H4 (cell line): ENCODE data around the gene CSTF1. TPM values are rescaled to one million over a fixed set of nuclear protein-coding genes. Genes with fewer than 3 reads are reported as not detected.

Source experiments
- DNase-seq: peaks from one replicate; pipeline ENCODE4 v3.0.0-alpha.2; 2015; ENCODE audit warnings: low spot score
- total RNA-seq: library from RNA; depleted of rRNA; stranded (reverse); fragments of >200 nt; shearing (Covaris generic); gene quantifications from 2 replicates; pipeline ENCODE4 v1.2.3, GENCODE V29; 2014

The CSTF1 gene
- total RNA-seq, 1 experiment from 2014 or later: 60.8 TPM

DNA sequence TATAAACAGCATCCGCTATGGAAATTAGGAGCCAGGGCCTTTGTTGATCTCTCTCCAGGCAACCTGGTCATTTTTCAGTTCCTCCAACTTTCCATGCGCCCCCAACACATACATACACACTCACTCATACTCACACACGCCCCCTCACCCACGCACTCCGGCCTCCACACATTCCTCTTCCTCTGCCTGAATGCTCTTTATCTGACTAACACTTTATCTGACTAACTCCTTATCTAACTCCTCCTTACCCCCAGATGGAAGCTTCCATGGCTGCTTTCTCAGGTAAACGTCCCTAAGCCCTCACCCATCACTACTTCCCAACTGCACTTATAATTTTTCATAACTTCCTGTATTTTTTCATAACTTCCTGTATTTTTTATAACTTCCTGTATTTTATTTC is 37.1 kb downstream of the CSTF1 start:
- no peak for DNase-seq

DNA sequence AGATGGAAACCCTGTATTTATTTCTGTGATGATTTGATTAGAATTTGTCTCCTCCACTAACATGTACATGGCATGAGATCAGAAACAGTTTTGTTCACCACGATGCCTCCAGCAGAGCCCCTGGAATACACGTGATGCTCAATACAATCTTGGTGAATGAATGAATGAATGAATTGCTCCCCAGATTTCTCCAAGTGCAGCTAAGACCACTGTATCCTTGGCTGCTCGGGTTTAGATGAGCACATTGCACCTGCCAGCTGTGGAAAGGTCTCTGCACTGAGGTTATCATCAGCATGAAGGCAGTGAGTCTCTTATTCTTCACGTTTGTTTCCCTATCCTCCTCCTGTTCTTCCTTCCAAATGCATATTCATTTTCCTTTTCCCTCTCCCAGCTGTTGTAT is 37.5 kb downstream of the CSTF1 start:
- DNase-seq: no peak

DNA sequence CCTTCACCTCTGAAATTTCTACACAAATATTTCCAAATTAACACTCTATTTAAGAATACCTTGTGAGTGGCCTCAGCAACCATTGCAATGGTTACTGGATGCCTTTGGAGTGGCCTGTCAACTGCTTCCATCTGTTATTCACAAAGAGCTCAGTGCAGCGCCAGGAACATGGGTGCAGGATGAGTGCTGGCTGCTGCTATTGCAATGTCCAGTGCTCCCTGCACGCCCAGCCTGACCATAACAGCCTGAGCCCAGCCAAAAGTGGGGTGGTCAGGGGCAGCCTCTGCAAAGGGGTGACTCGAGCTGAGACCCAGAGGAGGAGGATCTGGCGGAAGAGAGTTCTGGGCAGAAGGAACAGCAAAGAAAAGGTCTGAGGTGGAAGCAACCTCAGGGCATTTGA is 38.0 kb downstream of the CSTF1 start:
- no peak for DNase-seq

DNA sequence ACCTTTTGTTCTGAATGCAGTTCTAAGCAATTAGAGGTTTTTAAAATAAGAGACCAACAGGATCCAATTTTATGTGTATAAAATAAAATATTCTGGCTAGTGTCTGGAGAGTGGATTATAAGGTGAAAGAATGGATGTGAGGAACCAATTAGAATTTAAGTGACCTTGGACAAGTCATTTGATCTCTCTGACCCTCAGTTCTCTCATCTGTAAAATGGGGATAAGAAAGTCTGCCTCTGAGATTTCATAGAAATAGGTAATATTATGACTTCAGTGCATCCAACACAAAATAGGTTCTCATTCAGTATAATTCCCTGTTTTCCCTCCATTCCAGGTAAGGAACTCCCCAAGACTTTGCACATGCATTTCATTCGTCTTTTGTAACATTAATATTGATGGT is 38.5 kb downstream of the CSTF1 start:
- no peak for DNase-seq

DNA sequence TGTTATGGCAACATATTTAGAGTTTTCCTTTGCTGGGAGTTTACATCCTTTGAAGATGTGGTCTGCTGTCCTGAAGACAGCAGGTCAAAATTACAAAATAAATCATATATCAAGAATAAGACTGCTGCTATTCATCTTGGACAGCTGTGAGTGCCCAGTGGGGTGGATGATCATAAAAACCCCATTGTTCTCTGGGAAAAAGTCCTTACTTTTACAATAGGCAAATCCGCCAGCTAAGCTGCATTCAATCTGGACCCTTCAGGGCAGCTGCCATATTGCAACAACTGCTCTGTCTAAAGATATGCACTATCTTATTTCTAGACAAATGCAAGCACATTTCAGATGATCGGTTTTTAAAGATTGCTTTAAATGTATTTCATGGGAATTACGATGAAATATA is 39.0 kb downstream of the CSTF1 start:
- DNase-seq: no peak

DNA sequence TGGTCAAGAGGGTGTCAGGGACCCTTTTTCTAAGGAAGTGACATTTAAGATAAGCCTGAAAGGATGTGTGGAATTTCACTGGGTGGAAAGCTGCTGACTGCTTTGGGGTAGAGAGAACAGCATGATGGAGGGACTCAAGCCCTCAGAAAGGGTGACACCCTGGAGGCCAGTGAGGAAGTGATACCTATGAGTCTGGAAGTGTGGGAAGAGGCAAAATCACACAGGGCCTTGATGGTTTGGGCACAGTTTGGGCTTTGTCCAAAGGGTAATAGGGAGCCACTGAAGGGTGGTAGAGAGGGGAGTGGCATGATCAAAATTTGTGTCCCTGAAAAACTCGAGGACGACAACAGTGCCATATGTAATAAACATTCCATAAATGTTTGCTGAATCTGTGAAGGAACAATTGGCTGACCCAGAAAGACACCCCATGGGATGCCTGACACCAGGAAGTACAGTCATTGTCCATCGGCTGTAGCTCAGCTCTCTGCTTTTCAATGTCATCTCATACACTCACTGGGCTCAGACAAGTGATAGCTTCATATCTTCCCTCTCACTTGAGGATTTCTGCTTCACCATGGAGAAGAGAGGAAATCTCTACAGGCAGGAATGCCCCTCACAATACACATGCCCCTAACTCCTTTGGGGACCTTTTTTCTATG is 40.9 kb downstream of the CSTF1 start:
- no peak for DNase-seq

DNA sequence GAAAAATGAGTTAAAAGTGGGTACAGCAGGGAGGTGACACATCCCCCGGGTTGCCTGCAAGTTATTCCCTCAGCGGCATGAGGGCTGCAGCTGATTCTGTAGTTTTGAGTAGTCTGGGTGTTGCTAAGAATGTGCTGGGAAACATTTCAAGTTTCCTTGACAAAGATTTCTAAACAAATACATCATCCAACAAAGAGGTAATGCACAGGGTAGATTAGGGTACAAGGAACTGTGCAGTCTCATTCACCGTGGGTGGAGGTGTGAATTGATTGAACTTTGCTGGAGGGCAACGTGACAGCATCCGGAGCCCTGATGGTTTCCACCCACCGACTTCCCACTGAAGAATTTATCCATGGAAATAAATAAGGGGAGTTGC is 41.4 kb downstream of the CSTF1 start:
- no peak for DNase-seq

DNA sequence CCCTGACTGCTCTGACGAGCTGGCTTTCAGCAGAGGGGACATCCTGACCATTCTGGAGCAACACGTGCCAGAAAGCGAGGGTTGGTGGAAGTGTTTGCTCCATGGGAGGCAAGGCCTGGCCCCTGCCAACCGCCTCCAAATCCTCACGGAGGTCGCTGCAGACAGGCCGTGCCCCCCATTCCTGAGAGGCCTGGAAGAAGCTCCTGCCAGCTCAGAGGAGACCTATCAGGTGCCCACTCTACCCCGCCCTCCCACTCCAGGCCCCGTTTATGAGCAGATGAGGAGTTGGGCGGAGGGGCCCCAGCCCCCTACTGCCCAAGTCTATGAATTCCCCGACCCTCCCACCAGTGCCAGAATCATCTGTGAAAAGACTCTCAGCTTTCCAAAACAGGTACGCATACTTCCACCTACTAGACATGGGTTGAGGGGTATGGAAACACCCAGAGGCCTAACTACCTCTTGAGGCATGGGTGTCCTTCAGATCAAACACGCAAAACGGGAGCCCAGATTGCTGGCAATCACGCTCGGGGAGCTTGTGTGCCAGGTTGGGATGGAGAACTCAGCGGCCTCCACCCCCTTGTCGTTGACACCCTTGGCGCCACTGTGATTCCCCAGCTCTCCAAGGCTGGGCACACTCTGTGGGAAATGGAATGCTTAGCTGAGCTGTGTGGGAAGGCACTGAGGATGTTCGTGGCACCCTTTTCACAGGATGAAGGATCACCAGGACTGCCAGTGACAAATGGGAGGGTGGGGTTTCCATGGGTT is 44.9 kb downstream of the CSTF1 start:
- DNase-seq: no peak

DNA sequence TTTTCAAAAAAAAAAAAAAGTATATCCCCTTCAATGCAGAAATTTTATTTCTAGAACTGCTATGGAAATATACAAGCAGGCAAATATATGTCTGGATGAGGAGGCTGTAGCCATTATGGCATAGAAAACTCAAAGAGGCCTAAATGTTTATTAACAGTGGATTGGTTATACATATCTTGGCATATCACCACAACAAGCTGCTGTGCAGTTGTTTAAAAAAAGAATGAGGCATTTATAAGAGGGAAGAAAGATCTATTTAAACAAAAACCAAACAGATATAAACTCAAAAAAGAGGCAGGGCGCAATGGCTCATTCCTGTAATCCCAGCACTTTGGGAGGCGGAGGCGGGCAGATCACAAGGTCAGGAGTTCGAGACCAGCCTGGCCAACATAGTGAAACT is 45.8 kb downstream of the CSTF1 start:
- DNase-seq: no peak

DNA sequence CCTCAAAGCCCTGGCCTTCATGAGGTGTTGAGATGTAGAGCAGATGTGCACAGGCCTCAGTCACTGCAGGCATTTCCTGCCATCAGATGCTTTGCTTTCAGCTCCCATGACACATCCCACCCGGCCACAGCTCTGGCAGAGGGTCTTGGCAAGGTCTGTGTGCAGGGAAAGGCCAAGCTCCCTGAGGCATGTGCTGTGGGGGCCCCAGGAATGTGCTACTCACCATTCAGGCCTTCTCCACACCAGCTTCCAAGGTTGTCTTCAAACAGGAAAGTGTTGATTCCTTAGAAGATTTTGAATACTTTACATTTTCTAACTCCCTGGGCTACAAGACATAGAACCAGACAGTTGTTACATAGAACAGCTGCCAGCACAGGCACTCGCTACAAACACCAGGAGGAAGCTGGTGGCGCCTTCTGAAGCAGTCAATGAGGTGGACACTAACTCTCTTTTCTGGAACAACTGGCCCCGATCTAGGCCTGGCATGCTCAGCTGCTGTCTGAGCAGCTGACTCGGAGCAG is 47.4 kb downstream of the CSTF1 start:
- DNase-seq: no peak

DNA sequence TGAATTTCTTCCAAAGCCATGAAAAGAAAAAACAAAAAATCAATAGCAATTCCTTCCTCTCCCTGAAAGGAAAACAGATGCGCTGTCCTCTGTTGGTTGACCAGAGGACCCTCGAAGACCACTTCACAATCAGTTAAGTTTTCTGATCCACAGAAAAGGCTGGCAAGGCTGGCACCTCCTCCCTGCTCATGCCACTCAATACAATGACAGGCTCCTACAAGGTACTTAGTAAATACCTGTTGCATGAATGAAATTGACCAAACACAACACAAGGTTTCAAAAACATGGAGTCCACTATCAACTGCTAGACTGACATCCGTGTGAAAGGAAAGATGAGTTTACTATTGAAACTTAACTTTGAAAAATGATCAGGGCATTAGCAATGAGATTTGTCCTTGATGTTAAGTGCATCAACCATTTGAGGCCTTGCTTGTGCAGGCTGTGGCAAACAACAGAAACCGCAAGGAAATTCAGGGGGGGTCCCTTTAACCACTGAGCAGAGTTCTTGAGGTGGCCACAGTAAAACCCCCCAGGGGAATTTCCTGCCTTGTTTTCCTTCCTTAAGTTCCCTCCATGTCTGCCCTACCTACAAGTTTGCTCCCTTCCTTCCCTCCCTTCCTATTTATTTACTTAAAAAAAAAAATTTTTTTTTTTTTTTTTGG is 48.0 kb downstream of the CSTF1 start:
- no peak for DNase-seq

DNA sequence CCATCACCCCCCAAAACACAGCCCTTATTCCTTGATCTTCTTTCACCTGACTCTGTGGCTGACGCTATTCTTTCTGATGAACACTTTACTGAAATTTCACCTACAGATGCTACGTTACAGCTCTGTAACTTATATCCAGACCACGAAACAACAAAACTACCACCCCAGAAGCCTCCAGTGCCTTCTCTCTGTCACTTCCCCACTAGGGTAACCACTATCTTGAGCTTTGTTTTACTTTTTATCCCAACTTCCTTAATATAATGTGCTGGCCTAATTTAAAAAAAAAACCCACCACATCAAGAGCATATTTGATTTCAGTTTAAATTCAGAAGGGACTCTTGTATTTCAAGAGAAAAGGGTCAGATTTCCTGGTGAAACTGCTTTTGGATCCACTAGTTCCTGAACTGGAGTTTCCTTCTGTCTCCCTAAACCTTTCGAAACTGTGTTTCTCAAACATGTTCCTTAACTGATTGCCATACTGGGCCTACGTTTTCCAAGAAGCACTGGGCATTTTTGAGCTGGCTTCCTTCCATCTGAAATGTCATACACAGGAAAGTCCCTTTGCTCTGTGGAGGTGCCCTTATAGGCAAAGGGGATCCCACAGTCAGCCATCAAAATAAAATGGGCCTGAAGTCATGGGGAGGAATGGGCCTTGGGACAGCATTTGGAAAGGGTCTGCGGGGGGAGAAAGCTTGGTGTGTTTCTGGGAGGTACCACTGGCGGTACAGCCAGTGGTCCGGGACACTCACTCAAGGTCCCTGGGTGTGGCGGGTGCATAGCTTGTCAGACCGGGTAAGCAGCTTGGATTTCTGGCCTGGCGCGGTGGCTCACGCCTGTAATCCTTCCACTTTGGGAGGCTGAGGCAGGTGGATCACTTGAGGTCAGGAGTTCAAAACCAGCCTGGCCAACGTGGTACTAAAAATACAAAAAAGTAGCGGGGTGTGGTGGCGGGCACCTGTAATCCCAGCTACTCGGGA is 50.2 kb downstream of the CSTF1 start:
- DNase-seq: no peak

DNA sequence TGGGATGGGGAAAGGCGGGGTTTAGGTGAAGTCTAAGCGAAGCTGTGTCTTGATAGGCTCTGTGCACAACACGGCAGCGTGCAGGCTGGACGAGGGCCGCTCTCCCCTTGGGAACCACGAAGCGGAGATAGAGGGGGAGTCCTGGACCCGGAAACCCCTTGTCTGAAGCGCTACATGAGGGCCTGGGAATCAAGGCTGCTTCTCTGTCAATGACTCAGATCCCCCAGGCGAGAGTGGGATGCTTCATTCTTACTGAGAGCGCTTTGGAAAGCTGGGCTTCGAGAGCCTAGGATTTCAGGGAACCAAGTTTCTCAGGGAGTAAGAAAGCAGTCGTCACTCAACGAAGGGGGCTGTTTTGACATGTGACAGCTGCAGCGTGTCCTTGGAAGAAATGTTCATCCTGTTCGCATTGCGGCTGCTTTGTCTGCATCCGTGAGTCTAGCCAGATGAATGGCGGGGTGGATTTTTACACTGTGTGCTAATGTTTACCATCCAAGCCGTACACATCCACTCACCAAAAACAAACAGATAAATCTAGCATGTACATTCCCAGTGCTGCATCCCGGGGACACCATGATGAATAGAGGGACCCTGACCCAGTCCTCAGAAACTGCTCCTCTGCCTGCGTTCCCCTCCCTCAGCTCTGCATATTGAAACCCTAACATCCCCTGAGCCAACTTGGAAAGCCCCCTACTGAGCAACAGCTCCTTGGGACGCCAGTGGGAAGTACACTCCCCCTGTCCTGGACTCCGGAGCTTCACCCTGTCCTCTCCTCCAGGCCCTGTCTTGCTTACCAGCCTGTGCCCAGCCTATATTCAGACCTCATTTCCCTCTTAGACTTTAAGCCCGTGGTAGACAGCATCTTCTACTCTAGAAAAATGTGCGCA is 51.5 kb downstream of the CSTF1 start:
- DNase-seq: no peak

DNA sequence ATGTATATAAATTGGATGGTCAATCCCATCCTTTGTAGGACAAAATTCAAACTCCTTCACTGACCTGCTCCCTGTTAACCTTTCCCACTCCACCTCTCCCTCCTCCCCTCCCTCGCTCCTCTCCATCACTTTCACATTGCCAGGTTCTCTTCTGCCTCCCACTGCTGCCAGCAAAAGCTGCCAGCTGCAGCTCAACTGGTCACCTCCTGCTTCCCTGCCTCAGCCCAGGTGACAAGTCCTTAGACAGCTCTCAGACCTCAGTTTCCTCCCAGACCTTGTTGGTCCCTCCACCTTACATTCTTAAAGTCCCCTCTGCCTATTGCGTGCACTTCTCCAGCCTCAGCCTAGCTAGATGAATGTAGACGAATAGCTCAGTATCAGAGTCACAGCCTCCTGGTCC is 52.7 kb downstream of the CSTF1 start:
- DNase-seq: no peak

DNA sequence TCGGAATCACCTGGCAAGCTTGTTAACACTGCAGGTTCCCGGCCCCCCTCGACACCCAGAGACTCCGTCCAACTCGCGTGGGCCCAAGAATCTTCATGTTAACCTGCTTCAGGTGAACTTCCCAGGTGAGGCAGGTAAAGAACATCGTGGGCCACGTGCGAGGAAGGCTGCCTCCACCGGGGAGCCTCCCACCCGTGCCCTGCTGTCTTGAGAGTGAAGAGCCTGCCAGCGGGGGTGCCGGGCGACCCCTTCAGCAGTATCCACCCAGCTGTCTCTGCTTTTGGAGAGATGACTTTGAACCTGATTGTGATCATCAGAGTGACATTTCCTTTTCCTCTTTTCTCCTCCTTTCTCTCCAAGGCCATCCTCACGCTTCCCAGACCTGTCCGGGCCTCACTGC is 53.1 kb downstream of the CSTF1 start:
- no peak for DNase-seq

DNA sequence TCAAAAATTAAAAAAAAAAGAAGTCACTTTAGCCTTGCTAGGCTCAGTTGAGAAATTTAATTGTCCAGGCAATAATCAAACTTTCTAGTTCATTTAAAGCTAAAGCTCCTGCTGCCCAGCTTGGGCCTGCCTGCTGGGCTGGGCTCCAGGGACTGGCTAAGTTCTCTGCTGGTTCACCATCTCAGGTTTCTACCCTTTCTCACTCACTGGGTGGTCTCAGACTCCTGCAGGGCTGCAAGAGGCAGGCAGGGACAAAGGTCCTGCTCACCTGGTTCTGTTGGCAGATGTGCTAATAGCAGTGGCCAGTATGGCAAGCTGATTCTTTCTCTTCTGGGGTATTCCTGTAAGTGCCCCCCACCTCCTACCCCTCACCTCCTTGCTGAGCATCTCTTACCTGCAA is 54.8 kb downstream of the CSTF1 start:
- no peak for DNase-seq

DNA sequence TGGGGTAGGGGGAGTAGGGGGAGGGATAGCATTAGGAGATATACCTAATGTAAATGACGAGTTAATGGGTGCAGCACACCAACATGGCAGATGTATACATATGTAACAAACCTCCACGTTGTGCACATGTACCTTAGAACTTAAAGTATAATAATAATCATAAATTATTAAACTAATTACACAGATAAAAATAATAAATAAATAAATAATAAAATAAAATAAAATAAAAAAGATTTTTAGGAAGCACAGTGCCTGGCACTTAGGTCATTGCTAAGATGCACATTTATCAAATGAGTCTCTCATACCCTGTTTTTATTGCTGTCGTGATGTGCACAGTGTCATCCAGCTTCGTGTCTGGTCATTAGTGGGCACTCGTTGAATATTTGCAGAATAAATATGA is 57.0 kb downstream of the CSTF1 start:
- DNase-seq: no peak

DNA sequence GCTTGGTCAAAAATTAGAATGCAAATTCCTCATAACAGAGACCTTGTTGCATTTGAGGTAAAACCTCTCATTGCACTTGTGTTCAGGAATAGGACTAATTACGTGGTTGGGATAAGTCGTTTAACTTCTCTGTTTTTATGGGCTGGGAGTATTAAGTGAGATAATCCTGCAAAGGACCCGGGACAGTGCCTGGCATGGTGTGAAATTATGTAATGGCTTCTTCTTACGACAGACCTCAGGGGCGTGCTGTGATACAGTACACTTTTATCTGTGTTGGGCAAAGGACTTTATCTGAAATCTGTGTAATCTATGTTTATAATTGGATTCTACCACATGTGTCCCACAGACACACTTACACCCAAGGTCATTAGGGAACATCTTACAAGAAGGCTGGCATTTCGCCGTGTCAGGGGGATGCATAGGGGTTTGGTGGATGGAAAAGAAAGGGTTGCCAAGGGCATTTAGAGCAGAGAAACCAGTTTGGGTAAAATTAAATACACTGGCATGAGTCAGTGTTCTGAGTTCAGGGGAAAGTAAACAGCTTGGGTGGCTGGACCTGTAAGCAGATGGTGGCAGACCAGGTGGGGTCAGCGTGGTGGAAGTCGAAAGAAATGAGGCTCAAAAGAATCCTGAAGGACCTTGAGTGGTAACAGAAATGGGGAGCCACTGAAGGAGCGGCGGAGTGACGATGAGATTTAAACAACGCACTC is 58.8 kb downstream of the CSTF1 start:
- DNase-seq: no peak

DNA sequence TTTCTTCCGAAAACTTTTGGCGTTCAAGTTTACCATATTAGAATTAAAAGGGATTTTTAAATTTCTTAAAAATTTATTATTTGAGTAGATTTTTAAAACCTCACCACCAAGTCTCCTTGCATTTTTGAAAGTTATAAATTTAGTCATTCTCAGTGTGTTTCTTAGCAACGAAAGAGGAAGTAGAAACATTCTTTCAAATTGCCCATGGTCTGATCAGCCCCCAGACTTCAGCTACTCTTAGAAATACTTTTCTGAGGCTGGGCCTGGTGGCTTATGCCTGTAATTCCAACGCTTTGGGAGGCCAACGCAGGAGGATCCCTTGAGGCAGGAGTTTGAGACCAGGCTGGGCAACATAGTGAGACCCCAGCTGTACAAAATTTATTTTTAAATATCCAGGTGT is 60.9 kb downstream of the CSTF1 start:
- no peak for DNase-seq

DNA sequence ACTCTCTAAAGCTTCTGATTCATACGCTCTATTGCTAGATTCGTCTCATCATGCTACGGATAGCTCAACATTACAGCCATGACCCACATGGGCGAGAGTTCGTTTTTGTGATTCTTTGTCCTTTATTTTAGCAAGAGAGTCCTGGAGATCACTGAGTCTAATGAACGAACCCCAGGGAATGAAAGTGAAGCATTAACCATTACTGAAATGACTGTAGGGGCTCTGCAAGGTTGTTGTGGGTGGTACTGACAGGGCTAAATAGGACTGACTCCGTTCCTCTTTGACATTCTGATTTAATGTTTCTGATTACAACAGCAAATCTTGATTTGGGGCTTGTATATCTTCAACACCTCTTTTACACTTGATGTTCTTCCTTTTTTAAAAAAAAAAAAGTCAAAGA is 62.3 kb downstream of the CSTF1 start:
- no peak for DNase-seq
